ENCODE data around the gene ALDH5A1.
"Not testable (repeated sequence)": the region's sequence is repeated elsewhere in the genome, so short reads cannot be mapped to it uniquely, and the experiment has no call there.

- not testable (repeated sequence) for TF ChIP-seq CTCF (conservative IDR thresholded peaks at IDR 0.05); EZH2 (IDR thresholded peaks at IDR 0.05; ENCODE audit: low read depth)
Observed at GRCh38 chr6:24511976-24512375, 17.2 kb downstream of the ALDH5A1 start.
